Stomach smooth muscle (tissue), 2 donors: ENCODE data around the gene SLC22A16.

ENCODE experiments used
- H3K27ac ChIP-seq: one replicate; pipeline ENCODE4 v1.7.0; 2013; ENCODE audit warnings: mild to moderate bottlenecking, low read length, inconsistent platforms
- H3K27me3 ChIP-seq, 2 donors: one replicate each; pipeline ENCODE4 v1.7.0; 2013; ENCODE audit warnings: low read length in 2 of 2; ENCODE audit not compliant: insufficient read depth in 2 of 2, control insufficient read depth in 1 of 2
- H3K36me3 ChIP-seq, 2 donors: one replicate each; pipeline ENCODE4 v1.7.0; 2013; ENCODE audit warnings: low read length in 2 of 2; ENCODE audit not compliant: control insufficient read depth in 2 of 2, insufficient read depth in 2 of 2
- H3K4me1 ChIP-seq: one replicate; pipeline ENCODE4 v1.7.0; 2013; ENCODE audit warnings: low read length; ENCODE audit not compliant: control insufficient read depth, insufficient read depth
- H3K4me3 ChIP-seq, 2 donors: one replicate each; pipeline ENCODE4 v1.7.0; 2013; ENCODE audit warnings: low read length in 2 of 2
- H3K9ac ChIP-seq, 2 donors: one replicate each; pipeline ENCODE4 v1.7.0; 2013; ENCODE audit warnings: low read length in 2 of 2, mild to moderate bottlenecking in 1 of 2
- H3K9me3 ChIP-seq, 2 donors: one replicate each; pipeline ENCODE4 v1.7.0; 2013; ENCODE audit warnings: low read length in 2 of 2; ENCODE audit not compliant: control insufficient read depth in 2 of 2
- donor health status: healthy.
- donor health status: Pancreatic carcinoma.

SLC22A16 gene

GRCh38 chr6:110385458-110385863, 91.0 kb downstream of the SLC22A16 start:
- Histone ChIP-seq H3K4me1 (peaks cover 17% of the 10 kb centered on the region), H3K27me3 (no peaks in the 10 kb centered on the region), H3K27ac (peak overlapping the region; percentile 13), H3K36me3 (no peaks in the 10 kb centered on the region), H3K9me3 (no peaks in the 10 kb centered on the region), H3K9ac (no peak overlapping the region), H3K4me3 (no peak overlapping the region)

GRCh38 chr6:110378552-110378951, 97.9 kb downstream of the SLC22A16 start:
- H3K36me3 ChIP-seq = no peaks in the 10 kb centered on the region
- no peak overlapping the region for H3K9ac ChIP-seq
- no peaks in the 10 kb centered on the region for H3K9me3 ChIP-seq
- H3K4me3 ChIP-seq = no peak overlapping the region
- H3K4me1 ChIP-seq = no peaks in the 10 kb centered on the region
- no peak overlapping the region for H3K27ac ChIP-seq
- no peaks in the 10 kb centered on the region for H3K27me3 ChIP-seq
